Subcutaneous adipose tissue (tissue), 4 donors: ENCODE data around the gene RRAS2. TPM values are rescaled to one million over a fixed set of nuclear protein-coding genes. Genes with fewer than 3 reads are reported as not detected.

Experiments
- CTCF ChIP-seq: fragments of 450-650 bp; IDR thresholded peaks from one replicate; pipeline ENCODE4 v1.5.1; 2016; ENCODE audit warnings: low read depth, mild to moderate bottlenecking, control low read depth, antibody characterized with exemption, moderate library complexity
- total RNA-seq, 4 donors: library from RNA; depleted of rRNA; stranded (reverse); fragments of >200 nt; gene quantifications; one replicate each; pipeline ENCODE4 v1.1.0, GENCODE V29; 2016

RRAS2 gene
- total RNA-seq, 4 donors from 2014 or later: 56.9 to 95.4 (median 64.6) TPM

GRCh38 chr11:14259186-14259784 is 99.7 kb downstream of the RRAS2 start:
- TF ChIP-seq CTCF: no peak

- TF ChIP-seq CTCF: no peak
Measured at GRCh38 chr11:14258221-14258935, 100.6 kb downstream of the RRAS2 start.

GRCh38 chr11:14255238-14255534 is 103.8 kb downstream of the RRAS2 start:
- TF ChIP-seq CTCF: no peak

GRCh38 chr11:14254533-14255237 is 104.3 kb downstream of the RRAS2 start:
- no peak for TF ChIP-seq CTCF

- no peak for TF ChIP-seq CTCF
Measured at GRCh38 chr11:14253840-14254239, 105.1 kb downstream of the RRAS2 start.

- TF ChIP-seq CTCF: no peak
Measured at GRCh38 chr11:14253421-14253820, 105.6 kb downstream of the RRAS2 start.

- no peak for TF ChIP-seq CTCF
Measured at GRCh38 chr11:14251754-14252153, 107.2 kb downstream of the RRAS2 start.
